22Rv1 (cell line): ENCODE results near the gene MGAT5B.

Source experiments
- H3K27ac ChIP-seq: fragments of 450-650 bp; 2 replicates; pipeline ENCODE4 v1.5.1; 2017
- CTCF ChIP-seq: fragments of 450-650 bp; IDR thresholded peaks from 2 replicates; pipeline ENCODE4 v1.5.1; 2017; ENCODE audit warnings: mild to moderate bottlenecking
- ZFX ChIP-seq: fragments of 450-650 bp; IDR thresholded peaks from 2 replicates; pipeline ENCODE4 v1.6.1; 2017; ENCODE audit warnings: antibody characterized with exemption, borderline replicate concordance

MGAT5B gene

GRCh38 chr17:76922084-76922483, 53.9 kb downstream of the MGAT5B start:
- H3K27ac ChIP-seq, result no peak overlapping the region

GRCh38 chr17:76922967-76923366, 54.8 kb downstream of the MGAT5B start:
- no peak overlapping the region for H3K27ac ChIP-seq
- no peak for TF ChIP-seq CTCF

More at GRCh38 chr17:76922084-76922483, 53.9 kb downstream of the MGAT5B start:
- no peak for TF ChIP-seq CTCF

- no peak overlapping the region for H3K27ac ChIP-seq
- TF ChIP-seq ZFX (no peak), CTCF (no peak)
Observed at GRCh38 chr17:76923491-76923890, 55.3 kb downstream of the MGAT5B start.

- H3K27ac ChIP-seq, result no peak overlapping the region
- TF ChIP-seq ZFX (no peak), CTCF (no peak)
Observed at GRCh38 chr17:76924345-76925342, 56.4 kb downstream of the MGAT5B start.

GRCh38 chr17:76925441-76925891, 57.3 kb downstream of the MGAT5B start:
- TF ChIP-seq CTCF, result no peak
- H3K27ac ChIP-seq, result no peak overlapping the region

- H3K27ac ChIP-seq, result no peak overlapping the region
- no peak for TF ChIP-seq ZFX
- TF ChIP-seq CTCF, result no peak
Observed at GRCh38 chr17:76926237-76926866, 58.1 kb downstream of the MGAT5B start.

- no peak overlapping the region for H3K27ac ChIP-seq
- TF ChIP-seq CTCF (no peak), ZFX (no peak)
Observed at GRCh38 chr17:76927577-76927976, 59.4 kb downstream of the MGAT5B start.
